SK-N-MC (cell line): ENCODE results near the gene PRCC.

Experiments
- EZH2 ChIP-seq: fragments of 200-600 bp; sonication (generic); IDR thresholded peaks from one replicate; pipeline ENCODE4 v1.6.1; 2017; ENCODE audit warnings: antibody characterized with exemption
- FOXP2 ChIP-seq: optimal IDR thresholded peaks from 2 replicates; pipeline ENCODE3; 2011; ENCODE audit warnings: mild to moderate bottlenecking, moderate library complexity; ENCODE audit not compliant: insufficient read depth; ENCODE audit errors: extremely low read length, control extremely low read depth
- POLR2AphosphoS5 ChIP-seq: IDR thresholded peaks from 2 replicates; pipeline ENCODE4 v1.6.1; 2012; ENCODE audit warnings: mild to moderate bottlenecking, low read depth, low read length, borderline replicate concordance

- no peak for TF ChIP-seq EZH2
- TF ChIP-seq FOXP2 = no peak
- no peak for TF ChIP-seq POLR2AphosphoS5
Observed at GRCh38 chr1:156815307-156815826, 48.0 kb downstream of the PRCC start.
